Thyroid gland (tissue), 4 donors: ENCODE data around the gene TNFAIP8.
A peak's percentile ranks its signal among the peaks of the same experiment; 100 is the strongest.

Experiments used
- CTCF ChIP-seq, 6 experiments: fragments of 200-600 bp in 3 of 6; fragments of 450-650 bp in 3 of 6; sonication (generic) in 3 of 6; IDR thresholded peaks; one replicate each; pipeline ENCODE4 v1.5.1; 2016 to 2019; ENCODE audit warnings: antibody characterized with exemption in 6 of 6, mild to moderate bottlenecking in 2 of 6, inconsistent platforms in 1 of 6, moderate library complexity in 1 of 6
- POLR2A ChIP-seq, 2 donors: fragments of 450-650 bp; IDR thresholded peaks; one replicate each; pipeline ENCODE4 v1.6.1; 2017; ENCODE audit warnings: antibody characterized with exemption in 2 of 2, mild to moderate bottlenecking in 2 of 2, moderate library complexity in 1 of 2

- TF ChIP-seq POLR2A (IDR thresholded peaks at IDR 0.05) (peak in 1 of 2 donors; percentile 64), CTCF (IDR thresholded peaks at IDR 0.05) (no peak)
Observed at GRCh38 chr5:119355685-119356611, at the start of gene TNFAIP8.
